Keratinocyte (primary cell): ENCODE measurements around the gene MCM6. TPM values are rescaled to one million over a fixed set of nuclear protein-coding genes. Genes with fewer than 3 reads are reported as not detected.

Experiments
- DNase-seq: peaks from one replicate; pipeline ENCODE4 v3.0.0-alpha.2; 2011; ENCODE audit warnings: low read depth, missing footprints, low spot score
- FAIRE-seq: peaks from 2 replicates; lab custom pipeline; 2011; peaks lifted over from hg19 to GRCh38; lab: Jason Lieb, UNC
- H2AFZ ChIP-seq: 2 replicates; pipeline ENCODE4 v1.6.0; 2012; ENCODE audit warnings: low read length, control low read depth, inconsistent platforms; ENCODE audit not compliant: control insufficient read depth
- H3K27ac ChIP-seq: 2 replicates; pipeline ENCODE4 v1.5.1; 2011; ENCODE audit warnings: low read length; ENCODE audit not compliant: control insufficient read depth, insufficient read depth
- H3K27me3 ChIP-seq: 3 replicates; pipeline ENCODE4 v1.6.0; 2011; ENCODE audit warnings: low read length; ENCODE audit not compliant: control insufficient read depth, insufficient read depth; ENCODE audit errors: extremely low read depth
- H3K36me3 ChIP-seq, 2 experiments: 2 replicates in 1 of 2; 3 replicates in 1 of 2; pipeline ENCODE4 v1.5.1; 2011; ENCODE audit warnings: low read length in 2 of 2, mild to moderate bottlenecking in 1 of 2; ENCODE audit not compliant: control insufficient read depth in 2 of 2, insufficient read depth in 2 of 2; ENCODE audit errors: extremely low read depth in 1 of 2
- H3K4me1 ChIP-seq: 3 replicates; pipeline ENCODE4 v1.5.1; 2011; ENCODE audit warnings: low read length; ENCODE audit not compliant: control insufficient read depth, insufficient read depth; ENCODE audit errors: extremely low read depth
- H3K4me2 ChIP-seq: 3 replicates; pipeline ENCODE4 v1.6.0; 2011; ENCODE audit warnings: low read depth, low read length; ENCODE audit not compliant: control insufficient read depth, insufficient read depth; ENCODE audit errors: extremely low read depth
- H3K4me3 ChIP-seq, 3 experiments: fragments of 200-600 bp in 1 of 3; sonication (generic) in 1 of 3; 2 replicates in 2 of 3; 3 replicates in 1 of 3; pipeline ENCODE4 v1.5.1; 2011 to 2016; ENCODE audit warnings: low read length in 3 of 3, mild to moderate bottlenecking in 3 of 3, control low read depth in 2 of 3, inconsistent platforms in 1 of 3, low read depth in 1 of 3, mixed read lengths in 1 of 3, mixed run types in 1 of 3, moderate library complexity in 1 of 3; ENCODE audit not compliant: control insufficient read depth in 2 of 3, insufficient read depth in 2 of 3; ENCODE audit errors: extremely low read depth in 1 of 3
- H3K79me2 ChIP-seq: 2 replicates; pipeline ENCODE4 v1.6.0; 2012; ENCODE audit warnings: low read length; ENCODE audit not compliant: control insufficient read depth, insufficient read depth
- H3K9ac ChIP-seq: 3 replicates; pipeline ENCODE4 v1.6.0; 2011; ENCODE audit warnings: low read length; ENCODE audit not compliant: control insufficient read depth, insufficient read depth; ENCODE audit errors: extremely low read depth
- H3K9me1 ChIP-seq: 3 replicates; pipeline ENCODE4 v1.6.0; 2011; ENCODE audit warnings: low read length; ENCODE audit not compliant: control insufficient read depth, insufficient read depth; ENCODE audit errors: extremely low read depth
- H3K9me3 ChIP-seq: 2 replicates; pipeline ENCODE4 v1.5.1; 2012; ENCODE audit warnings: low read depth, low read length; ENCODE audit not compliant: control insufficient read depth
- H4K20me1 ChIP-seq: 3 replicates; pipeline ENCODE4 v1.6.0; 2011; ENCODE audit warnings: low read length; ENCODE audit not compliant: control insufficient read depth, insufficient read depth; ENCODE audit errors: extremely low read depth
- CTCF ChIP-seq, 3 experiments: IDR thresholded peaks in 1 of 3; conservative IDR thresholded peaks in 1 of 3; optimal IDR thresholded peaks in 1 of 3; 2 replicates in 2 of 3; 3 replicates in 1 of 3; pipeline versions ENCODE3 to v1.5.1; 2011; ENCODE audit warnings: low read length in 3 of 3, mild to moderate bottlenecking in 3 of 3, moderate library complexity in 2 of 3, control low read depth in 1 of 3, inconsistent platforms in 1 of 3; ENCODE audit not compliant: insufficient read depth in 2 of 3; ENCODE audit errors: extremely low read depth in 1 of 3
- EZH2 ChIP-seq: IDR thresholded peaks from one replicate; pipeline ENCODE4 v1.6.1; 2012; ENCODE audit warnings: inconsistent platforms, mild to moderate bottlenecking, low read length, moderate library complexity
- dilution Hi-C: fragments of 300-500 bp; cut with MboI; formaldehyde crosslinking; loops from one replicate; pipeline ENCODE4 v1.7.0; 2020; ENCODE audit warnings: low sequenced_read_pairs; ENCODE audit not compliant: extremely low pct_ligation_motif_present
- polyA plus RNA-seq, 5 experiments: library from polyadenylated mRNA; depleted of rRNA in 3 of 5; stranded (reverse) in 3 of 5; stranded (forward) in 1 of 5; unstranded in 1 of 5; fragments of >200 nt; gene quantifications; 1 replicate in 1 of 5; 2 replicates in 3 of 5; 3 replicates in 1 of 5; pipeline versions ENCODE4 v1.2.1 to v1.2.3, GENCODE V29; 2011 to 2012; ENCODE audit warnings: missing spikeins in 2 of 5, low read depth in 1 of 5, low replicate concordance in 1 of 5

The MCM6 gene
- polyA plus RNA-seq, 1 donor (not counting 4 experiments of a cell fraction or from before 2014, with no cell fraction given), result 23.2 TPM

GRCh38 chr2:135798275-135798705 lies 78.0 kb downstream of the MCM6 start:
- Histone ChIP-seq H3K4me1 (peaks cover 13% of the 10 kb centered on the region), H3K27me3 (no peaks in the 10 kb centered on the region), H3K9me3 (no peaks in the 10 kb centered on the region), H3K9ac (peak overlapping the region; percentile 49), H3K9me1 (no peaks in the 10 kb centered on the region), H3K4me2 (peak overlapping the region; percentile 74), H2AFZ (peak overlapping the region; percentile 63), H3K79me2 (no peaks in the 10 kb centered on the region), H3K36me3 (no peaks in the 10 kb centered on the region), H3K27ac (peak overlapping the region; percentile 80), H4K20me1 (no peaks in the 10 kb centered on the region), H3K4me3 (no peak overlapping the region)
- dilution Hi-C loops, result no loop called here
- FAIRE-seq (no peak), DNase-seq (no peak)
- TF ChIP-seq CTCF (optimal IDR thresholded peaks at IDR 0.05 in 1 of 3, IDR thresholded peaks at IDR 0.05 in 1 of 3, conservative IDR thresholded peaks at IDR 0.05 in 1 of 3; ENCODE audit: extremely low read depth in 1 of 3, insufficient read depth in 2 of 3, low read length in 3 of 3), result no peak

GRCh38 chr2:135797497-135798274 lies 78.6 kb downstream of the MCM6 start:
- Histone ChIP-seq H3K27me3 (no peaks in the 10 kb centered on the region), H3K4me2 (peak overlapping the region; percentile 74), H3K9ac (peak overlapping the region; percentile 49), H3K79me2 (no peaks in the 10 kb centered on the region), H3K36me3 (no peaks in the 10 kb centered on the region), H3K9me1 (no peaks in the 10 kb centered on the region), H3K27ac (peak overlapping the region; percentile 80), H3K9me3 (no peaks in the 10 kb centered on the region), H3K4me1 (peaks cover 13% of the 10 kb centered on the region), H2AFZ (peak overlapping the region; percentile 87), H3K4me3 (no peak overlapping the region), H4K20me1 (no peaks in the 10 kb centered on the region)
- DNase-seq, result peak; percentile 41
- TF ChIP-seq EZH2 (no peak), CTCF (optimal IDR thresholded peaks at IDR 0.05 in 1 of 3, IDR thresholded peaks at IDR 0.05 in 1 of 3, conservative IDR thresholded peaks at IDR 0.05 in 1 of 3; ENCODE audit: extremely low read depth in 1 of 3, insufficient read depth in 2 of 3, low read length in 3 of 3) (peak; percentile 92 to 100 (median 99))
- dilution Hi-C loops, result no loop called here
- FAIRE-seq, result peak; percentile 83
